HepG2 (cell line): ENCODE measurements around the gene SHFL. TPM values are rescaled to one million over a fixed set of nuclear protein-coding genes. Genes with fewer than 3 reads are reported as not detected.

Experiments used
- ATAC-seq: fragments of 200-7000 bp; cut with Tn5 transposase; 3 replicates; pipeline ENCODE4 v1.9.1; 2020; ENCODE audit warnings: mild to moderate bottlenecking, moderate library complexity
- BruUV-seq: library from RNA; stranded (reverse); fragments of 400-500 nt; replicated peaks from 2 replicates; lab custom pipeline; 2021; lab: Mats Ljungman, UMichigan
- CTCF ChIA-PET: fragments of 300-600 bp; formaldehyde crosslinking; extraction: SDS; loops from one replicate; lab custom pipeline; 2021; ENCODE audit warnings: low total read pairs, inconsistent platforms, low intra/inter-chr PET ratio; lab: Yijun Ruan, JAX
- POLR2A ChIA-PET: fragments of 350-600 bp; sonication (Branson Sonifier 250); formaldehyde crosslinking; loops from one replicate; lab custom pipeline; 2020; ENCODE audit warnings: antibody characterized with exemption, inconsistent platforms; lab: Yijun Ruan, JAX
- DNase-seq: peaks from one replicate; pipeline ENCODE4 v3.0.0-alpha.2; 2015; ENCODE audit warnings: low spot score
- FAIRE-seq: peaks from 3 replicates; lab custom pipeline; 2011; peaks lifted over from hg19 to GRCh38; lab: Jason Lieb, UNC
- H2AFZ ChIP-seq: one replicate; pipeline ENCODE4 v1.6.1; 2011; ENCODE audit warnings: low read length, inconsistent platforms
- H3K27ac ChIP-seq: fragments of 300-600 bp; 3 replicates; pipeline ENCODE4 v1.8.0; 2011; ENCODE audit warnings: mixed run types, mild to moderate bottlenecking, mixed read lengths, low read length, inconsistent platforms; ENCODE audit not compliant: insufficient read depth; ENCODE audit errors: extremely low read length
- H3K27me3 ChIP-seq, 2 experiments: fragments of 200-600 bp in 1 of 2; 2 replicates in 1 of 2; 3 replicates in 1 of 2; pipeline versions ENCODE4 v1.6.0 to v1.8.0; 2011; ENCODE audit warnings: low read length in 2 of 2, mild to moderate bottlenecking in 2 of 2, moderate library complexity in 2 of 2, inconsistent platforms in 1 of 2; ENCODE audit not compliant: insufficient read depth in 2 of 2, control insufficient read depth in 1 of 2
- H3K36me3 ChIP-seq, 2 experiments: fragments of 200-600 bp in 1 of 2; replicated peaks in 1 of 2; 2 replicates in 1 of 2; 3 replicates in 1 of 2; pipeline versions ENCODE4 v1.5.1 to v1.8.0; 2011; ENCODE audit warnings: low read length in 2 of 2, inconsistent platforms in 1 of 2; ENCODE audit not compliant: insufficient read depth in 2 of 2, control insufficient read depth in 1 of 2
- H3K4me1 ChIP-seq: 2 replicates; pipeline ENCODE4 v1.5.1; 2012; ENCODE audit warnings: low read length, inconsistent platforms; ENCODE audit not compliant: insufficient read depth
- H3K4me2 ChIP-seq: 2 replicates; pipeline ENCODE4 v1.6.0; 2011; ENCODE audit warnings: low read depth, low read length, inconsistent platforms
- H3K4me3 ChIP-seq, 3 experiments: fragments of 200-600 bp in 1 of 3; sonication (generic), shearing (Covaris generic) in 1 of 3; replicated peaks in 1 of 3; 2 replicates each; pipeline ENCODE4 v1.5.1; 2011 to 2016; ENCODE audit warnings: low read length in 3 of 3, inconsistent platforms in 2 of 3, low read depth in 2 of 3, mild to moderate bottlenecking in 2 of 3, control low read depth in 1 of 3, mixed read lengths in 1 of 3; ENCODE audit not compliant: insufficient read depth in 1 of 3
- H3K79me2 ChIP-seq: one replicate; pipeline ENCODE4 v1.6.1; 2011; ENCODE audit warnings: low read length, inconsistent platforms; ENCODE audit not compliant: insufficient read depth
- H3K9ac ChIP-seq: 2 replicates; pipeline ENCODE4 v1.6.0; 2011; ENCODE audit warnings: mild to moderate bottlenecking, low read depth, low read length, inconsistent platforms; ENCODE audit not compliant: insufficient read depth
- H3K9me3 ChIP-seq: 2 replicates; pipeline ENCODE4 v1.5.1; 2012; ENCODE audit warnings: mild to moderate bottlenecking, low read length
- H4K20me1 ChIP-seq: 2 replicates; pipeline ENCODE4 v1.6.0; 2011; ENCODE audit warnings: inconsistent platforms, mild to moderate bottlenecking, low read length, moderate library complexity; ENCODE audit not compliant: insufficient read depth
- CREB1 ChIP-seq, 2 experiments: fragments of 450-650 bp in 1 of 2; IDR thresholded peaks; 2 replicates each; pipeline ENCODE4 v1.6.1; 2016 to 2017; ENCODE audit warnings: control low read depth in 1 of 2, mild to moderate bottlenecking in 1 of 2, missing compliant biosample characterization in 1 of 2, missing genetic modification characterization in 1 of 2
- KMT2B ChIP-seq: IDR thresholded peaks from 2 replicates; pipeline ENCODE4 v1.6.1; 2016; ENCODE audit warnings: missing genetic modification reagents, missing compliant biosample characterization
- NFATC3 ChIP-seq: sonication (generic); formaldehyde crosslinking; IDR thresholded peaks from 2 replicates; pipeline ENCODE4 v1.5.1; 2020; ENCODE audit warnings: mild to moderate bottlenecking, missing genetic modification reagents
- RBFOX2 ChIP-seq: fragments of 200-400 bp; formaldehyde crosslinking; IDR thresholded peaks from 2 replicates; pipeline ENCODE4 v1.6.1; 2017; ENCODE audit warnings: low read depth, mild to moderate bottlenecking, low read length
- REPIN1 ChIP-seq: sonication (generic); formaldehyde crosslinking; IDR thresholded peaks from 2 replicates; pipeline ENCODE4 v1.8.0; 2022; ENCODE audit warnings: missing genetic modification reagents, low read depth, mild to moderate bottlenecking, borderline replicate concordance
- ZNF263 ChIP-seq: sonication (generic); formaldehyde crosslinking; IDR thresholded peaks from 2 replicates; pipeline ENCODE4 v1.4.0; 2020; ENCODE audit warnings: missing genetic modification reagents
- ZNF34 ChIP-seq: sonication (generic); formaldehyde crosslinking; IDR thresholded peaks from 2 replicates; pipeline ENCODE4 v1.4.0; 2020; ENCODE audit warnings: mild to moderate bottlenecking, missing genetic modification reagents, borderline replicate concordance
- WGBS: methylation state at CpG from one replicate; pipeline ENCODE4 v1.1.6; 2017; ENCODE audit warnings: low lambda C conversion rate; 5-methylcytosine and 5-hydroxymethylcytosine counted together
- in situ Hi-C: cut with HindIII; loops from 2 replicates; pipeline ENCODE4 v1.10.0; 2017; ENCODE audit warnings: low pct_unique_long_range_greater_than_20kb; ENCODE audit not compliant: extremely low pct_ligation_motif_present
- intact Hi-C: fragments of 100-400 bp; cut with micrococcal nuclease; formaldehyde crosslinking; loops from one replicate; pipeline ENCODE4 v1.10.0; 2022; ENCODE audit not compliant: unreplicated experiment
- polyA plus RNA-seq, 8 experiments: library from polyadenylated mRNA; depleted of rRNA in 3 of 8; stranded (reverse) in 7 of 8; unstranded in 1 of 8; fragments of >200 nt; fragmentation: Illumina TruSeq in 4 of 8; extraction: Trizol in 4 of 8; gene quantifications; 2 replicates each; pipeline versions ENCODE4 v1.2.1 to v1.2.3, GENCODE V29; 2011 to 2016; ENCODE audit warnings: low read depth in 4 of 8, missing spikeins in 1 of 8, mixed read lengths in 1 of 8; ENCODE audit not compliant: insufficient read depth in 1 of 8
- total RNA-seq, 5 experiments: library from RNA; depleted of rRNA; stranded (reverse); fragments of >200 nt; fragmentation: Illumina TruSeq; extraction: Trizol; gene quantifications; 2 replicates each; pipeline ENCODE4 v1.2.3, GENCODE V29; 2016; ENCODE audit warnings: low read depth in 1 of 5
- TF ChIP-seq, protein P1 (sequence below): sonication (generic); formaldehyde crosslinking; IDR thresholded peaks from 2 replicates; pipeline ENCODE4 v1.4.0; 2020; ENCODE audit warnings: missing genetic modification reagents

Gene SHFL
- total and polyA plus RNA-seq, 2 of the 13 experiments (the other 11 are each of a cell fraction or from before 2014, with no cell fraction given), result 12.3 to 36.4 TPM

DNA sequence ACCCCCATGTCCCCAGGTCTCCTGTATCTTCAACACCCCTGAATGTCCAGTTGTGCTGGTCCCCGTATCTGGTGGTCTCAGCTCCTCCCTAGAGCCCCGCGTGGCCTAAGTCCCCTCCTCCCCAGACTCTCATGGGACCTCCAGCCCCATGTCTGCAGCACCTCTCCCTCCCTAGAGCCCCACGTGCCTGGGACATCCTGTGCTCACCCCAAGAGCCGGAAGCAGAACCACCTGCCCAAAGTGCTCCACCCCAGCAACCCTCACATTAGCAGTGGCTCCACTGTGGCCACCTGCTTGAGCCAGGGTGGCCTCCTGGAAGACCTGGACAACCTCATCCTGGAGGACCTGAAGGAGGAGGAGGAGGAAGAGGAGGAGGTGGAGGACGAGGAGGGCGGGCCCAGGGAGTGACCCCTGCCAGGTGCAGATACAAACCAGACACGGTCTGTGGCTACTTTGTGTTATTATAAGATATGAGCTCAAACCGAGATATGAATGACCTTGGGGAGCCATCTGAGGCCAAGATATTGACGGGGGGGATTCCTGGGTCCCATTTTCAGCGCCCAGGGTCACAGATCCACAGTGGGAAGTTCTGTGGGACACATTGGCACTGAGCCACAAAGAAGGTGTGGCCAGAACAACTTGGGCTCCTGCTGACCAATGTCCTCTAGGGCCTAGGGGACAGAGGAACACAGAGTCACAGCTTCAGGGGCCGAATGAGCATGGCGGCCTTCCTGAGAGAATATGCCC, 6.0 kb downstream of the SHFL start:
- H4K20me1 ChIP-seq, result no peaks in the 10 kb centered on the region
- peaks cover 34% of the 10 kb centered on the region for H3K4me1 ChIP-seq
- ChIA-PET POLR2A (no interaction called here), CTCF (no interaction called here)
- in situ Hi-C loops, result no loop called here
- FAIRE-seq (no peak), DNase-seq (no peak), ATAC-seq (no peak)
- no peak overlapping the region for H3K4me3 ChIP-seq
- H3K4me2 ChIP-seq, result no peak overlapping the region
- no peaks in the 10 kb centered on the region for H3K9me3 ChIP-seq
- 93% methylated on average over 13 of the region's 13 CpGs for WGBS
- H3K79me2 ChIP-seq, result no peaks in the 10 kb centered on the region
- TF ChIP-seq ZNF263, result peak; percentile 47; the same call in 1 of the 2 replicates
- TF ChIP-seq, protein P1, sequence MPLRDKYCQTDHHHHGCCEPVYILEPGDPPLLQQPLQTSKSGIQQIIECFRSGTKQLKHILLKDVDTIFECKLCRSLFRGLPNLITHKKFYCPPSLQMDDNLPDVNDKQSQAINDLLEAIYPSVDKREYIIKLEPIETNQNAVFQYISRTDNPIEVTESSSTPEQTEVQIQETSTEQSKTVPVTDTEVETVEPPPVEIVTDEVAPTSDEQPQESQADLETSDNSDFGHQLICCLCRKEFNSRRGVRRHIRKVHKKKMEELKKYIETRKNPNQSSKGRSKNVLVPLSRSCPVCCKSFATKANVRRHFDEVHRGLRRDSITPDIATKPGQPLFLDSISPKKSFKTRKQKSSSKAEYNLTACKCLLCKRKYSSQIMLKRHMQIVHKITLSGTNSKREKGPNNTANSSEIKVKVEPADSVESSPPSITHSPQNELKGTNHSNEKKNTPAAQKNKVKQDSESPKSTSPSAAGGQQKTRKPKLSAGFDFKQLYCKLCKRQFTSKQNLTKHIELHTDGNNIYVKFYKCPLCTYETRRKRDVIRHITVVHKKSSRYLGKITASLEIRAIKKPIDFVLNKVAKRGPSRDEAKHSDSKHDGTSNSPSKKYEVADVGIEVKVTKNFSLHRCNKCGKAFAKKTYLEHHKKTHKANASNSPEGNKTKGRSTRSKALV (CRISPR knock-in tag), result no peak
- no peak overlapping the region for H3K27ac ChIP-seq
- H3K36me3 ChIP-seq, result peaks cover 2 to 4% of the 10 kb centered on the region in 2 experiments; a peak in 2 of 5 replicates
- no TSS peak for BruUV-seq
- H3K27me3 ChIP-seq, result no peaks in the 10 kb centered on the region
- no peak overlapping the region for H2AFZ ChIP-seq
- intact Hi-C loops, result no loop called here
- H3K9ac ChIP-seq, result no peak overlapping the region

DNA sequence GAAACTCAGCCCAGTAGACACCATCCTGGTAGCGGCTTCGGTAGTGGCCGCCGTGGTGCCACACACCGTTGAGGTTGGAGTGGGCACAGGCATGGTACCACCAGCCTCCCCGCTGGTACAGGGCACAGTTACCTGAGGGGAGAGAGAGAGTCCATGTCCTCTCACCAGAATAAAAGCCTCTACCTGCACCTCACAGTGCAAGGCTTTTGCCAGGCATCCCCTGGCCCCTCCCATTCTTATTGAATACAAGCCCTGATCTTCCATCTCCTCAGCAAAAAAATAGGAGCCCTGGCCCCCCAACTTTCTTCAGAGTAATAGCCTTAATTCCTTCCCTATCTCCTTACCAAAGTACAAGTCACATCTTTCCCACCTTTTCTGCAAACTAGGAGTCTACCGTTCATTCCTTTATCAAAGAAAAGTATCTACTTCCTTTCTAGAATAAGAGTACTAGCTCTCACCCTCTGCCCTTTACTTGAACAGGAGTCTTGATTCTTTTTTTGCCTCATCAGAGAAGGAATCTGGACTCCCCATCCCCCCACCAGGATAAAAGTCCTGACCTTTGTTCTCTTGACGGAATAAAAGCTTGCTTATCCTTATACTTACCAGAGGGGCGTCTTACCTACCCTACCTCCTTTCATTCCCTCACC, 6.7 kb downstream of the SHFL start:
- Histone ChIP-seq H3K27ac (no peak overlapping the region), H2AFZ (no peak overlapping the region), H3K79me2 (no peaks in the 10 kb centered on the region), H3K27me3 (no peaks in the 10 kb centered on the region), H3K36me3 (peaks cover 2 to 4% of the 10 kb centered on the region in 2 experiments; a peak in 2 of 5 replicates), H3K9ac (no peak overlapping the region), H4K20me1 (no peaks in the 10 kb centered on the region)
- DNase-seq (no peak), FAIRE-seq (no peak)
- CTCF ChIA-PET, result no interaction called here
- in situ Hi-C loops (no loop called here), intact Hi-C loops (no loop called here)
- TF ChIP-seq REPIN1 (CRISPR knock-in tag) (no peak), RBFOX2 (peak; percentile 29; the same call in 1 of the 2 replicates), NFATC3 (CRISPR knock-in tag) (no peak), KMT2B (no peak), ZNF34 (CRISPR knock-in tag) (no peak), CREB1 (IDR thresholded peaks at IDR 0.05) (no peak), CREB1 (CRISPR knock-in tag; IDR thresholded peaks at IDR 0.05) (no peak)
- TF ChIP-seq, all 625 proteins: peak for 1
- Histone ChIP-seq H3K4me3 (no peak overlapping the region), H3K4me2 (no peak overlapping the region), H3K4me1 (peaks cover 28% of the 10 kb centered on the region), H3K9me3 (no peaks in the 10 kb centered on the region)
- POLR2A ChIA-PET, result no interaction called here
- 91% methylated on average over 6 of the region's 9 CpGs for WGBS
- BruUV-seq, result no TSS peak
- no peak for ATAC-seq
